ENCODE measurements around the gene LRMDA. TPM values are rescaled to one million over a fixed set of nuclear protein-coding genes. Genes with fewer than 3 reads are reported as not detected.

The LRMDA gene
- total RNA-seq, 2 experiments from 2014 or later: not detected

- CTCF ChIA-PET: no interaction called here
- no peaks in the 10 kb centered on the region for H3K9me3 Mint-ChIP-seq
- no peak overlapping the region for H3K27ac ChIP-seq (ENCODE audit: low read depth in 1 of 2, low read length in 2 of 2)
- no peaks in the 10 kb centered on the region for H3K36me3 ChIP-seq (ENCODE audit: insufficient read depth, low read length)
- no peaks in the 10 kb centered on the region for H3K9me3 ChIP-seq (ENCODE audit: control insufficient read depth in 1 of 2, insufficient read depth in 1 of 2, low read length in 2 of 2)
- H3K4me1 Mint-ChIP-seq (ENCODE audit: low read depth): no peaks in the 10 kb centered on the region
- TF ChIP-seq, protein P1, sequence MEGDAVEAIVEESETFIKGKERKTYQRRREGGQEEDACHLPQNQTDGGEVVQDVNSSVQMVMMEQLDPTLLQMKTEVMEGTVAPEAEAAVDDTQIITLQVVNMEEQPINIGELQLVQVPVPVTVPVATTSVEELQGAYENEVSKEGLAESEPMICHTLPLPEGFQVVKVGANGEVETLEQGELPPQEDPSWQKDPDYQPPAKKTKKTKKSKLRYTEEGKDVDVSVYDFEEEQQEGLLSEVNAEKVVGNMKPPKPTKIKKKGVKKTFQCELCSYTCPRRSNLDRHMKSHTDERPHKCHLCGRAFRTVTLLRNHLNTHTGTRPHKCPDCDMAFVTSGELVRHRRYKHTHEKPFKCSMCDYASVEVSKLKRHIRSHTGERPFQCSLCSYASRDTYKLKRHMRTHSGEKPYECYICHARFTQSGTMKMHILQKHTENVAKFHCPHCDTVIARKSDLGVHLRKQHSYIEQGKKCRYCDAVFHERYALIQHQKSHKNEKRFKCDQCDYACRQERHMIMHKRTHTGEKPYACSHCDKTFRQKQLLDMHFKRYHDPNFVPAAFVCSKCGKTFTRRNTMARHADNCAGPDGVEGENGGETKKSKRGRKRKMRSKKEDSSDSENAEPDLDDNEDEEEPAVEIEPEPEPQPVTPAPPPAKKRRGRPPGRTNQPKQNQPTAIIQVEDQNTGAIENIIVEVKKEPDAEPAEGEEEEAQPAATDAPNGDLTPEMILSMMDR (IDR thresholded peaks at IDR 0.05): no peak
- H3K27ac Mint-ChIP-seq: no peak overlapping the region
- H3K27me3 ChIP-seq (ENCODE audit: control insufficient read depth in 1 of 2, insufficient read depth in 2 of 2, low read length in 2 of 2): peaks cover 0 to 6% of the 10 kb centered on the region in 2 experiments
- no peaks in the 10 kb centered on the region for H3K4me1 ChIP-seq (ENCODE audit: insufficient read depth, low read length)
- ATAC-seq (ENCODE audit: poor library complexity): no peak
- POLR2A ChIA-PET: no interaction called here
- intact Hi-C loops (cut with DNase I, micrococcal nuclease): no loop called here
- peaks cover 23% of the 10 kb centered on the region for H3K27me3 Mint-ChIP-seq
- H3K4me3 Mint-ChIP-seq: no peak overlapping the region
- no peaks in the 10 kb centered on the region for H3K36me3 Mint-ChIP-seq (ENCODE audit: low read depth)
- DNase-seq: no peak
- no peak overlapping the region for H3K4me3 ChIP-seq (ENCODE audit: low read length)
Measured at GRCh38 chr10:75678527-75678926, 247.1 kb downstream of the LRMDA start.

GRCh38 chr10:75679536-75679935 is 248.1 kb downstream of the LRMDA start:
- Histone ChIP-seq H3K4me3 (ENCODE audit: low read length) (no peak overlapping the region), H3K36me3 (ENCODE audit: insufficient read depth, low read length) (no peaks in the 10 kb centered on the region), H3K4me1 (ENCODE audit: insufficient read depth, low read length) (no peaks in the 10 kb centered on the region), H3K27ac (ENCODE audit: low read depth in 1 of 2, low read length in 2 of 2) (no peak overlapping the region), H3K9me3 (ENCODE audit: control insufficient read depth in 1 of 2, insufficient read depth in 1 of 2, low read length in 2 of 2) (no peaks in the 10 kb centered on the region), H3K27me3 (ENCODE audit: control insufficient read depth in 1 of 2, insufficient read depth in 2 of 2, low read length in 2 of 2) (peaks cover 0 to 6% of the 10 kb centered on the region in 2 experiments)
- Mint-ChIP-seq H3K36me3 (ENCODE audit: low read depth) (no peaks in the 10 kb centered on the region), H3K27ac (no peak overlapping the region), H3K4me1 (ENCODE audit: low read depth) (no peaks in the 10 kb centered on the region), H3K4me3 (no peak overlapping the region), H3K9me3 (no peaks in the 10 kb centered on the region), H3K27me3 (peaks cover 21% of the 10 kb centered on the region)
- TF ChIP-seq, protein P1 (IDR thresholded peaks at IDR 0.05): no peak
- ChIA-PET POLR2A (no interaction called here), CTCF (no interaction called here)
- no peak for ATAC-seq (ENCODE audit: poor library complexity)
- DNase-seq: no peak
- intact Hi-C loops (cut with DNase I, micrococcal nuclease): no loop called here

DNA sequence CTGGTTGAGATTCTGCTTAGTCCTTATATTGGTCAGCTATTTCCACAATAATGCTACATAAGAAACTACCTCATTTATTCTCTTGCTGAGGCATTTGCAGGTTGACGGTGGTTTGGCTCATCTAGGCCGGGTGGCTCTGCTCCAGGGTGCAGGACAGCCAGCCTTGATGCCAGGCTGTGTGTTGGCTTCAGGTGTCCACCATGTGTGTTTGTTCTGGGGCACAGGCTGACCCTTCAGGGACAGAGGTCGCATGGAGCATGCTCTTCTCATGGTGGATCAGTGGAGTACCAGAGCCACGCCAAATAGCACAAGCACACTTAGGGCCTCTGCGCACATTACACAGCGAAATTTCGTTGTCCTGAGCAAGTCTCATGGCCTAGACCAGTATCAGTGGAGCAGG is 249.9 kb downstream of the LRMDA start:
- Mint-ChIP-seq H3K4me1 (ENCODE audit: low read depth) (no peaks in the 10 kb centered on the region), H3K9me3 (no peaks in the 10 kb centered on the region), H3K4me3 (no peak overlapping the region), H3K27me3 (peaks cover 12% of the 10 kb centered on the region), H3K27ac (no peak overlapping the region), H3K36me3 (ENCODE audit: low read depth) (no peaks in the 10 kb centered on the region)
- no peak overlapping the region for H3K4me3 ChIP-seq (ENCODE audit: low read length)
- intact Hi-C loops (cut with DNase I, micrococcal nuclease): no loop called here
- no peak for DNase-seq
- POLR2A ChIA-PET: no interaction called here
- CTCF ChIA-PET: no interaction called here
- no peak overlapping the region for H3K27ac ChIP-seq (ENCODE audit: low read depth in 1 of 2, low read length in 2 of 2)
- no peak for ATAC-seq (ENCODE audit: poor library complexity)
- H3K27me3 ChIP-seq (ENCODE audit: control insufficient read depth in 1 of 2, insufficient read depth in 2 of 2, low read length in 2 of 2): peaks cover 3 to 5% of the 10 kb centered on the region in 2 experiments
- TF ChIP-seq, protein P1 (IDR thresholded peaks at IDR 0.05): no peak
- no peaks in the 10 kb centered on the region for H3K9me3 ChIP-seq (ENCODE audit: control insufficient read depth in 1 of 2, insufficient read depth in 1 of 2, low read length in 2 of 2)
- no peaks in the 10 kb centered on the region for H3K36me3 ChIP-seq (ENCODE audit: insufficient read depth, low read length)
- no peaks in the 10 kb centered on the region for H3K4me1 ChIP-seq (ENCODE audit: insufficient read depth, low read length)
